ENCODE results near the gene FAHD1. TPM values are rescaled to one million over a fixed set of nuclear protein-coding genes. Genes with fewer than 3 reads are reported as not detected.

Gene FAHD1
- total RNA-seq, 6 experiments from 2014 or later = 25.5 to 96.5 (median 36.0) TPM

DNA sequence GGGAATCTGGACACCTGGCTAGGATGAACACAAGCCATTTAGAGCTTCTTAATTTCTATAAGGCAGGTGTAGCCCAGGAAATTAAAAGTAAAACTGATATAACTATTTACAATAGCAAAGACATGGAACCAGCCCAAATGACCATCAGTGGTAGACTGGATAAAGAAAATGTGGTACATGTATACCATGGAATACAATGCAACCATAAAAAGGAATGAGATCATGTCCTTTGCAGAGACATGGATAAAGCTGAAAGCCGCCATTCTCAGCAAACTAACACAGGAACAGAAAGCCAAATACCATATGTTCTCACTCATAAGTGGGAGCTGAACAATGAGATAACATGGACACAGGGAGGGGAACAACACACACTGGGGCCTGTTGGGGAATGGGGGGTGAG lies 19.4 kb downstream of the FAHD1 start:
- Histone ChIP-seq H3K9me3 (no peaks in the 10 kb centered on the region), H3K27me3 (no peaks in the 10 kb centered on the region), H3K4me3 (no peak overlapping the region), H3K27ac (no peak overlapping the region), H3K4me1 (no peaks in the 10 kb centered on the region), H3K36me3 (no peaks in the 10 kb centered on the region)
- ATAC-seq (no peak), DNase-seq (no peak)
- intact Hi-C loops (cut with DNase I) = no loop called here
- WGBS (ENCODE audit: insufficient coverage, low coverage, low lambda C conversion rate, missing lambda C conversion rate) = 50% methylated on average over 1 of the region's 1 CpG
- no peak for TF ChIP-seq CTCF (IDR thresholded peaks at IDR 0.05)
- no peak for TF ChIP-seq POLR2A (IDR thresholded peaks at IDR 0.05)

GRCh38 chr16:1850981-1851380 lies 24.0 kb downstream of the FAHD1 start:
- no peaks in the 10 kb centered on the region for H3K9me3 ChIP-seq
- no peaks in the 10 kb centered on the region for H3K36me3 ChIP-seq
- 54% methylated on average over 3 of the region's 7 CpGs for WGBS (ENCODE audit: insufficient coverage, low coverage, low lambda C conversion rate, missing lambda C conversion rate)
- no peak overlapping the region for H3K27ac ChIP-seq
- TF ChIP-seq POLR2A (IDR thresholded peaks at IDR 0.05) (no peak), CTCF (IDR thresholded peaks at IDR 0.05) (no peak)
- no peak for ATAC-seq
- DNase-seq = no peak
- H3K27me3 ChIP-seq = no peaks in the 10 kb centered on the region
- H3K4me1 ChIP-seq = no peaks in the 10 kb centered on the region
- intact Hi-C loops (cut with DNase I) = no loop called here
- no peak overlapping the region for H3K4me3 ChIP-seq

- H3K4me3 ChIP-seq = no peak overlapping the region
- H3K4me1 ChIP-seq = no peaks in the 10 kb centered on the region
- 79% methylated on average over 4 of the region's 4 CpGs for WGBS (ENCODE audit: insufficient coverage, low coverage, low lambda C conversion rate, missing lambda C conversion rate)
- DNase-seq (no peak), ATAC-seq (no peak)
- no peaks in the 10 kb centered on the region for H3K27me3 ChIP-seq
- intact Hi-C loops (cut with DNase I) = no loop called here
- no peaks in the 10 kb centered on the region for H3K9me3 ChIP-seq
- H3K27ac ChIP-seq = no peak overlapping the region
- no peaks in the 10 kb centered on the region for H3K36me3 ChIP-seq
- no peak for TF ChIP-seq POLR2A (IDR thresholded peaks at IDR 0.05)
- TF ChIP-seq CTCF (IDR thresholded peaks at IDR 0.05) = no peak
Observed at GRCh38 chr16:1851793-1852192, 24.8 kb downstream of the FAHD1 start.

DNA sequence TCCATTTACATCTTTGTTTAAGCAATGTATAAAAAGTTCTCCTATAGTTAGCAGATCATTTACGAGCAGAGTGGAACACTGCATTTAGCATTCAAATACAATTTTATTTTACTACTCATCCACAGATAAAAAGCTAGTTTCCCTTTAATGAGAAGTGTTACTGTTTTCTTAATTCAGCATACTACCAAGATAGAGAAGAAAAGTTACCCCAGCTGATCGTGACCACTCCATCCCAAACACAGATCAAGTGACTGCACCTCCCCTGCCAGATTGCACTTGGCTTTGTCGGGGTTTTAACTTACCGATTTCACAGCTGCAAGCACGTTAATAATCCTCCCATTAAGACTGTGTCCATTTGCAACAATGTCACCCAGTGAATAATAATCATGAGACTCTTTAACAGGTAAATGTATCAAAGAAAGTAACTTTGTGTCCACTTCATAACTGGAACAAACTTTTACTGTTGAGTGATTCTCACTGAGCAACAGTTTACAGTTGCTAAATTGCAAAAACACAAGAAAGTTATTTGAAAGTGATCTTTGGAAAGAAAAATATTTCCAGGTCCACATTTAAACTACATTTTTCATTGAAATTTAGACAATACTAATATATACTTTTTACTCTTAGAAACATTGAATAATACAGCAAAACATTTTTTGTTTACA lies 30.6 kb downstream of the FAHD1 start:
- intact Hi-C loops (cut with DNase I) = loop anchor here in 1 of 2 donors (5.0 kb wide), 1 partner anchor 75 kb away; no protein-coding TSS in a partner anchor
- 63% methylated on average over 5 of the region's 5 CpGs for WGBS (ENCODE audit: insufficient coverage, low coverage, low lambda C conversion rate, missing lambda C conversion rate)
- H3K4me3 ChIP-seq = no peak overlapping the region
- no peak overlapping the region for H3K27ac ChIP-seq
- no peak for TF ChIP-seq POLR2A (IDR thresholded peaks at IDR 0.05)
- no peak for TF ChIP-seq CTCF (IDR thresholded peaks at IDR 0.05)
- ATAC-seq = no peak
- H3K36me3 ChIP-seq = no peaks in the 10 kb centered on the region
- H3K9me3 ChIP-seq = no peaks in the 10 kb centered on the region
- DNase-seq = no peak
- H3K4me1 ChIP-seq = no peaks in the 10 kb centered on the region
- H3K27me3 ChIP-seq = no peaks in the 10 kb centered on the region
